ENCODE data around the gene TNPO1. TPM values are rescaled to one million over a fixed set of nuclear protein-coding genes. Genes with fewer than 3 reads are reported as not detected.
"Not testable (repeated sequence)": the region's sequence is repeated elsewhere in the genome, so short reads cannot be mapped to it uniquely, and the experiment has no call there.

TNPO1 gene
- total and polyA plus RNA-seq, 9 donors: 35.7 to 114 (median 74.5) TPM

GRCh38 chr5:72786676-72787075, 29.8 kb upstream of the TNPO1 start:
- DNase-seq: no peak
- Histone ChIP-seq H3K27me3 (ENCODE audit: control insufficient read depth, insufficient read depth, low read length) (no peaks in the 10 kb centered on the region), H3K9me3 (replicated peaks; ENCODE audit: control insufficient read depth, low read depth, low read length) (no peaks in the 10 kb centered on the region), H3K36me3 (ENCODE audit: control insufficient read depth, insufficient read depth, low read length) (no peaks in the 10 kb centered on the region), H3K4me3 (ENCODE audit: low read length) (no peak overlapping the region), H3K4me1 (ENCODE audit: control insufficient read depth, insufficient read depth, low read length) (no peaks in the 10 kb centered on the region), H3K27ac (ENCODE audit: low read length) (no peak overlapping the region)
- WGBS (ENCODE audit: insufficient coverage): no CpG with 5 or more reads among the region's 4 CpGs

DNA sequence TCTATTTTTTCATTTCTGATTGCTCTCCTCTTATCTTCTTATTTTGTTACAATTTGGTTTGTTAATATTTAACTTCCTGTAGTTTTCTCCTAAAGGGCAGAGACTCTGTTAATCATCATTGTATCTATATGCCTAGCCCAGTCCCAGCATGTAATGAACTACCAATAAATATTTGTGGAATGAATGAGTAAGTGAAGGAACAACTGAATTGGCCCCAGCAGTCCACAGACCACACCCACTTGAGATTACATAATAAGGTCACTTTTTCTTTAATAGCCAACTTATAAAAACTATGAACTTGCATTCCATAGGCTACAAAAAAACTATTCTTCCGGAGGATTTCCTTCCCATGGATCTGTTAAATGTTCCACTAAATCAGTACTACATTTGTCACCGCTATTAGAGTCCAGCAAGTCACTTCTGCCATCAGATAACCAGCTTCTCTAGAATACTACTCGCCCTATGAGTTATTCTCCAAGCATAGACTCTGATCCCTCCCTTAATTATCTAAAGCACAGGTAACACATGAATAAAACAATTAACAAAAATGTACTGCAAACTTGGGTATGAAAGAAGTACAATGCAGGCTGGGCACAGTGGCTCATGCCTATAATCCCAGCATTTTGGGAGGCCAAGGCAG, 27.5 kb upstream of the TNPO1 start:
- H3K9me3 ChIP-seq (replicated peaks; ENCODE audit: control insufficient read depth, low read depth, low read length): no peaks in the 10 kb centered on the region
- no peak overlapping the region for H3K27ac ChIP-seq (ENCODE audit: low read length)
- 43% methylated on average over 1 of the region's 3 CpGs for WGBS (ENCODE audit: insufficient coverage)
- H3K4me1 ChIP-seq (ENCODE audit: control insufficient read depth, insufficient read depth, low read length): no peaks in the 10 kb centered on the region
- H3K36me3 ChIP-seq (ENCODE audit: control insufficient read depth, insufficient read depth, low read length): no peaks in the 10 kb centered on the region
- DNase-seq: no peak
- H3K27me3 ChIP-seq (ENCODE audit: control insufficient read depth, insufficient read depth, low read length): no peaks in the 10 kb centered on the region
- H3K4me3 ChIP-seq (ENCODE audit: low read length): no peak overlapping the region

DNA sequence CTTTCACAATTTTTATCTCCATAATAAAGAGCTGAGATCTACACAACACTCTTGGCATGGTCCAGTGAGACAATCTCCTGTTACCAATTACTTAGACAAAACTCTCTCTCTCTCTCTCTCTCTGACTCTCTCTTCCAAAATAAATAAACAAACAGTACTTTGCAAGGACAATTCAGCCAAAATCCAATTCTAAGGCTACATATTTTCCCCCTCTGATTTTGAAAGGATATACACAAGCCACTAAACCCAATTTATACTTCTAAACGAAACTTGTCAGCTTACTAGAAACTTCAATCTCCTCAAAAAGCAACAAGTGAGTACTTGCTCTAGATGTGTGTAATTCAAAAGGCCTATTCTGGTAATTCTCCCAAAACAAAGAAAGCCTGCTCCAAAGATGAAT, 26.3 kb upstream of the TNPO1 start:
- WGBS (ENCODE audit: insufficient coverage): no CpG with 5 or more reads among the region's 1 CpG
- no peak overlapping the region for H3K27ac ChIP-seq (ENCODE audit: low read length)
- no peak overlapping the region for H3K4me3 ChIP-seq (ENCODE audit: low read length)
- no peaks in the 10 kb centered on the region for H3K27me3 ChIP-seq (ENCODE audit: control insufficient read depth, insufficient read depth, low read length)
- H3K36me3 ChIP-seq (ENCODE audit: control insufficient read depth, insufficient read depth, low read length): no peaks in the 10 kb centered on the region
- DNase-seq: peak; percentile 63
- H3K9me3 ChIP-seq (replicated peaks; ENCODE audit: control insufficient read depth, low read depth, low read length): no peaks in the 10 kb centered on the region
- H3K4me1 ChIP-seq (ENCODE audit: control insufficient read depth, insufficient read depth, low read length): no peaks in the 10 kb centered on the region

DNA sequence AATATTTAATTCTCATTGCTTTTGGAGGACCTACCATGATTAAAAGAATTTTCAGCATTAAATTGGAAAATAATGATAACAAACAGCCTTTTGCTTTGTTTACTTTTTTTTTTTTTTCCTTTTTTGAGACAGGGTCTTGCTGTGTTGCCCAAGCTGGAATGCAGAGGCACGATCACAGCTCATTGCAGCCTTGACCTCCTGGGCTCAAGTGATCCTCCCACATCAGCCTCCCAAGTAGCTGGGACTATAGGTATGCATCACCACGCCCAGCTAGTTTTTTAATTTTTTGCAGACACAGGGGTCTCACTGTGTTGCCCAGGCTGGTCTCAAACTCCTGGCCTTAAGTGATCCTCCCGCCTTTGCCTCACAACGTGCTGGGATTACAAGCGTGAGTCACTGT, 23.8 kb upstream of the TNPO1 start:
- not testable (repeated sequence) for H3K27me3 ChIP-seq (ENCODE audit: control insufficient read depth, insufficient read depth, low read length); H3K9me3 ChIP-seq (replicated peaks; ENCODE audit: control insufficient read depth, low read depth, low read length); H3K4me3 ChIP-seq (ENCODE audit: low read length); H3K4me1 ChIP-seq (ENCODE audit: control insufficient read depth, insufficient read depth, low read length); DNase-seq; H3K36me3 ChIP-seq (ENCODE audit: control insufficient read depth, insufficient read depth, low read length); H3K27ac ChIP-seq (ENCODE audit: low read length)
- no CpG with 5 or more reads among the region's 5 CpGs for WGBS (ENCODE audit: insufficient coverage)

GRCh38 chr5:72796001-72796400, 20.5 kb upstream of the TNPO1 start:
- Histone ChIP-seq H3K4me3 (ENCODE audit: low read length) (no peak overlapping the region), H3K27ac (ENCODE audit: low read length) (no peak overlapping the region), H3K36me3 (ENCODE audit: control insufficient read depth, insufficient read depth, low read length) (no peaks in the 10 kb centered on the region), H3K4me1 (ENCODE audit: control insufficient read depth, insufficient read depth, low read length) (no peaks in the 10 kb centered on the region), H3K9me3 (replicated peaks; ENCODE audit: control insufficient read depth, low read depth, low read length) (no peaks in the 10 kb centered on the region), H3K27me3 (ENCODE audit: control insufficient read depth, insufficient read depth, low read length) (no peaks in the 10 kb centered on the region)
- WGBS (ENCODE audit: insufficient coverage): no CpG with 5 or more reads among the region's 3 CpGs
- no peak for DNase-seq

DNA sequence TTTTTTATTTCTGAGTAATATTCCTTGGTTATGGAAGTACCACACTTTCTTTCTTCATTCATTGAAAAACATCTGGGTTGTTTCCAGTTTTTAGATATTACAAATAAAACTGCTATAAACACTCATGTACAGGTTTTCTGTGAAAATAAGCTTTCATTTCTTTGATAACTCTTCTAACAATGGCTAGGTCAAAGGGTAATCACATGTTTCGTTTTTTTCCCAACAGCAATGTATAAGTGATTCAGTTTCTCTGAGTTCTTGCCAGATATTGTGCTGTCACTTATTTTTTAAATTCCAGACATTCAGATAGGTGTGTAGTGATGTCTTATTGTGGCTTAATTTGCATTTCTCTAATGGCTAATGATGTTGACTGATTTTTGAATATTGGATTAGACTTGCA, 16.7 kb upstream of the TNPO1 start:
- no CpG with 5 or more reads among the region's 1 CpG for WGBS (ENCODE audit: insufficient coverage)
- no peak overlapping the region for H3K4me3 ChIP-seq (ENCODE audit: low read length)
- H3K4me1 ChIP-seq (ENCODE audit: control insufficient read depth, insufficient read depth, low read length): no peaks in the 10 kb centered on the region
- no peak overlapping the region for H3K27ac ChIP-seq (ENCODE audit: low read length)
- H3K9me3 ChIP-seq (replicated peaks; ENCODE audit: control insufficient read depth, low read depth, low read length): no peaks in the 10 kb centered on the region
- H3K27me3 ChIP-seq (ENCODE audit: control insufficient read depth, insufficient read depth, low read length): no peaks in the 10 kb centered on the region
- no peak for DNase-seq
- no peaks in the 10 kb centered on the region for H3K36me3 ChIP-seq (ENCODE audit: control insufficient read depth, insufficient read depth, low read length)

DNA sequence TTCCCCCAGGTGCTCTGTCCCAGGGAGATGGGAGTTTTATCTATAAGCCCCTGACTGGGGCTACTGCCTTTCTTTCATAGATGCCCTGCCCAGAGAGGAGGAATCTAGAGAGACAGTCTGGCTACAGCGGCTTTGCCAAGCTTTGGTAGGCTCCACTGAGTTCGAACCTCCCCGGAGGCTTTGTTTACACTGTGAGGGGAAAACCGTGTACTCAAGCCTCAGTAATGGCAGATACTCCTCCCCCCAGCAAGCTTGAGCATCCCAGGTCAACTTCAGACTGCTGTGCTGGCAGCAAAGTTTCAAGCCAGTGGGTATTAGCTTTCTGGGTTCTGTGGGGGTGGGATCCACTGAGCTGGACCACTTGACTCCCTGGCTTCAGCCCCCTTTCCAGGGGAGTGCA, 7.8 kb upstream of the TNPO1 start:
- H3K9me3 ChIP-seq (replicated peaks; ENCODE audit: control insufficient read depth, low read depth, low read length); H3K36me3 ChIP-seq (ENCODE audit: control insufficient read depth, insufficient read depth, low read length); H3K4me3 ChIP-seq (ENCODE audit: low read length); H3K4me1 ChIP-seq (ENCODE audit: control insufficient read depth, insufficient read depth, low read length); DNase-seq; H3K27ac ChIP-seq (ENCODE audit: low read length); H3K27me3 ChIP-seq (ENCODE audit: control insufficient read depth, insufficient read depth, low read length): not testable (repeated sequence)
- 92% methylated on average over 2 of the region's 4 CpGs for WGBS (ENCODE audit: insufficient coverage)

GRCh38 chr5:72811849-72812248, 4.6 kb upstream of the TNPO1 start:
- WGBS (ENCODE audit: insufficient coverage): no CpG with 5 or more reads among the region's 1 CpG
- Histone ChIP-seq H3K27ac (ENCODE audit: low read length) (no peak overlapping the region), H3K27me3 (ENCODE audit: control insufficient read depth, insufficient read depth, low read length) (no peaks in the 10 kb centered on the region), H3K36me3 (ENCODE audit: control insufficient read depth, insufficient read depth, low read length) (no peaks in the 10 kb centered on the region), H3K4me1 (ENCODE audit: control insufficient read depth, insufficient read depth, low read length) (no peaks in the 10 kb centered on the region), H3K9me3 (replicated peaks; ENCODE audit: control insufficient read depth, low read depth, low read length) (no peaks in the 10 kb centered on the region), H3K4me3 (ENCODE audit: low read length) (no peak overlapping the region)
- DNase-seq: no peak

DNA sequence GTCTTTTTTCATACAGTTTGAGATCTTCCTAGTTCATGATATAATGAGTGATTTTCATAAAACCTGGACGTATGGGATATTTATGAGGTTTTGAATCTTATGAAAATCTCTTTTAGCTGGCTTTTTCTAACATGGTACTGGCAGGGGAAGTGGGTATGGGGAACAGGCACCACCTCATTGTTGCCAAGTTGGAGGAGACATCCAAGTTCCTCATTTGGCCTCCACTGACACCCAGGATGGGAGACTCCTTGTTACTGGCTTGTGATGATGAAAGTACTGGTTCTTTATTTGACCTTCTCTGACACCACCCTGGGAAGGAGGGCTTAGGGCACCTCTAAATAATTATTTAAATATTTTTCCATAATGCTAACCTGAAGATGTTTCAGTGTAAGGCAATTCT, 4.0 kb upstream of the TNPO1 start:
- no peaks in the 10 kb centered on the region for H3K36me3 ChIP-seq (ENCODE audit: control insufficient read depth, insufficient read depth, low read length)
- no peak overlapping the region for H3K4me3 ChIP-seq (ENCODE audit: low read length)
- no CpG with 5 or more reads among the region's 1 CpG for WGBS (ENCODE audit: insufficient coverage)
- no peaks in the 10 kb centered on the region for H3K4me1 ChIP-seq (ENCODE audit: control insufficient read depth, insufficient read depth, low read length)
- H3K27me3 ChIP-seq (ENCODE audit: control insufficient read depth, insufficient read depth, low read length): no peaks in the 10 kb centered on the region
- H3K9me3 ChIP-seq (replicated peaks; ENCODE audit: control insufficient read depth, low read depth, low read length): no peaks in the 10 kb centered on the region
- no peak for DNase-seq
- H3K27ac ChIP-seq (ENCODE audit: low read length): no peak overlapping the region

DNA sequence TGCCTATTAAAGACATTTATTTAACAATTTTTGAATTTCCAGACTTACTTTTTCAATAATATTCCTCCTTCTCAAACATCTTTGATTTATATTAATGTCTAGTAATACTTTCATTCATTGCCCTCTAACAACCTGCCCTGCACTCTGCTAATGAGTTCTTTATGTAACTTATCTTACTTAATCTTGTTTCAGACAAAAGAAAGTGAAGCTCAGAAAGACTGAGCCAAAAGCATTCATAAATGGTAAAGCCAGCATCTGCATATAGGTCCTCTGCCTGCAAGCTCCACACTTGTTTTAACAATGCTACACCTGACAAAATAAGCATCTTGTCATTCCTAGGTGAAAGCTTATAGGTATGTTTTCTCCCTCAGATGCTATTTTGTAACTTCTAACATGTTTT, 2.4 kb upstream of the TNPO1 start:
- Histone ChIP-seq H3K4me3 (ENCODE audit: low read length) (no peak overlapping the region), H3K27ac (ENCODE audit: low read length) (no peak overlapping the region), H3K9me3 (replicated peaks; ENCODE audit: control insufficient read depth, low read depth, low read length) (no peaks in the 10 kb centered on the region), H3K36me3 (ENCODE audit: control insufficient read depth, insufficient read depth, low read length) (no peaks in the 10 kb centered on the region), H3K27me3 (ENCODE audit: control insufficient read depth, insufficient read depth, low read length) (no peaks in the 10 kb centered on the region), H3K4me1 (ENCODE audit: control insufficient read depth, insufficient read depth, low read length) (peaks cover 7% of the 10 kb centered on the region)
- no peak for DNase-seq

DNA sequence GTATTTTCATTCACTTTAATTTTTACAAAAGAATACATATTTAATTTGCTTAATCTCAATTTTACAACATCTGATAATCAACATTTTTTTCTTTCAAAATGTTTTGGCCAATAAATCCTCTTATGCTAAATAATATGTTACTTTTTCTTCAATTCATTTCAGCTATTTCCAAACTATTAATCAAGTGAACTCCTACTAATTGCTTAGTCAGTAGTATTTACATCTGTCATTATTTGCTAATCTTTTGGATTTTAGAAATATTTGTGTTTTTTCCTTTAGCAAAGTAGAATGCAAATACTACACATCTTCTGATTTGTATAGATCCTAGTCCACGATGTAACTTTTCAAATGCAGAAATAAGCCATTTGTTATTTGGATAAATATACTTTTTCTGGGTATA, 1.6 kb upstream of the TNPO1 start:
- DNase-seq: no peak
- no CpG with 5 or more reads among the region's 1 CpG for WGBS (ENCODE audit: insufficient coverage)
- H3K4me1 ChIP-seq (ENCODE audit: control insufficient read depth, insufficient read depth, low read length): peaks cover 8% of the 10 kb centered on the region
- H3K27me3 ChIP-seq (ENCODE audit: control insufficient read depth, insufficient read depth, low read length): no peaks in the 10 kb centered on the region
- no peaks in the 10 kb centered on the region for H3K36me3 ChIP-seq (ENCODE audit: control insufficient read depth, insufficient read depth, low read length)
- H3K9me3 ChIP-seq (replicated peaks; ENCODE audit: control insufficient read depth, low read depth, low read length): no peaks in the 10 kb centered on the region
- no peak overlapping the region for H3K4me3 ChIP-seq (ENCODE audit: low read length)
- peak overlapping the region; percentile 99 for H3K27ac ChIP-seq (ENCODE audit: low read length)
